BLaER1 treated with 17β-estradiol and CSF1 and Interleukin-3, amounts not matched to agents 10 nM and 100 nM (cell line): ENCODE measurements around the gene ANKRD18B.
"Not testable (repeated sequence)": the region's sequence is repeated elsewhere in the genome, so short reads cannot be mapped to it uniquely, and the experiment has no call there.

Experiments
- H3K27ac ChIP-seq, 11 experiments: shearing (Covaris generic); formaldehyde crosslinking; 2 replicates each; pipeline ENCODE4 v1.8.1; 2022
- H3K27me3 ChIP-seq, 11 experiments: shearing (Covaris generic); formaldehyde crosslinking; 2 replicates each; pipeline ENCODE4 v1.8.1; 2022
- H3K36me3 ChIP-seq, 11 experiments: shearing (Covaris generic); formaldehyde crosslinking; 2 replicates each; pipeline ENCODE4 v1.8.1; 2022
- H3K4me1 ChIP-seq, 10 experiments: shearing (Covaris generic); formaldehyde crosslinking; 2 replicates each; pipeline ENCODE4 v1.8.1; 2022
- H3K4me2 ChIP-seq, 11 experiments: shearing (Covaris generic); formaldehyde crosslinking; 2 replicates each; pipeline ENCODE4 v1.8.1; 2022
- H3K4me3 ChIP-seq, 10 experiments: shearing (Covaris generic); formaldehyde crosslinking; 2 replicates each; pipeline ENCODE4 v1.8.1; 2022
- H3K9ac ChIP-seq, 11 experiments: shearing (Covaris generic); formaldehyde crosslinking; 2 replicates each; pipeline ENCODE4 v1.8.1; 2022
- H3K9me3 ChIP-seq, 11 experiments: shearing (Covaris generic); formaldehyde crosslinking; replicated peaks in 1 of 11; 2 replicates each; pipeline ENCODE4 v1.8.1; 2022
- H4K20me1 ChIP-seq, 11 experiments: shearing (Covaris generic); formaldehyde crosslinking; 2 replicates each; pipeline ENCODE4 v1.8.1; 2022
- Cebpa-rat ChIP-seq, 11 experiments: shearing (Covaris generic); IDR thresholded peaks; 2 replicates each; pipeline ENCODE4 v1.8.1; 2022

The ANKRD18B gene

DNA sequence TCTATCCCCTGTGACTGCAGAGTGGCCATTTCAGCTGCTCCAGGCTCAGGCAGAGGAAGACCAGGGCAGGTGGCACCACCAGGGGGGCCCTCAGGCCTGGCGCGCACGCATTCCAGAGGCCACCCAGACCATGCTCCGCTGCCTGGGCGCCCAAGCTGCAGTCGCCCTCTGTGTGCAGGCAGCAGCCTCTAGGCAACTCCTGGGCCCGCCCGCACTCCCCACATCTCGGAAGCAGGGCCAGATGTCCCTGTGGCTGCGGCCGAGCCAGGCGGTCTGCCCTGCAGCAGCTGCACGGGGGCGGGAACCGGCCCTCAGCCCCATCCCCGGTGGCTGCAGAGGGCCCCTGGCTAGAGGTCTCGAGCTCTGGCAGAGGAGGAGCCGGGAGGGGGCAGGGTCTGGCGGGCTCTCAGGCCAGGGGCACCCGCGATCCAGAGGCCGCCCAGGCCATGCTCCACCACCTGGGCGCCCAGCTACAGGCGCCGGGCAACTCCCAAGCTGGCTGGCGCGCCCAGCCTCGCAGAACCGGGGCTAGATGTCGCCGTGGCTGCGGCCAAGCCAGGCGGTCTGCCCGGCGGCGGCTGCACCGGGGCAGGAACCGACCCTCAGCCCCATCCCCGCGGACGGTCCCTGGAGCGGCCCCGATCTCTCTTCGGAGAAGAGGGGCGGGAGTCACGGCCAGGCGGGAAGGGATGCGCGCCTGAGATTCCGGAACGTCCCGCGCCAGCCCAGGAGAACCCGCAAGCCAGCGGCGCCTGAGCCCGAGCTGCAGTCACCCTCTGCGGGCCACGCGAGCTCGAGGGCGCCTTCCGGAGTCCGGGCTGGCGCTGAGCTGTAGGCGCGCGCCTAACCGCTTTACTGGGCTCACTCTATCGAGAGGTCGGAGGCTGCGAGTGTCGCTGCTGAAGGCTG lies at the start of gene ANKRD18B:
ANKRD18B (plus strand) TSS at position 855 of the 909 bp plus-strand sequence. CDS start 239 bp downstream, outside the sequence.
- H3K4me2 ChIP-seq, H3K4me3 ChIP-seq, H3K36me3 ChIP-seq: not testable (repeated sequence)

DNA sequence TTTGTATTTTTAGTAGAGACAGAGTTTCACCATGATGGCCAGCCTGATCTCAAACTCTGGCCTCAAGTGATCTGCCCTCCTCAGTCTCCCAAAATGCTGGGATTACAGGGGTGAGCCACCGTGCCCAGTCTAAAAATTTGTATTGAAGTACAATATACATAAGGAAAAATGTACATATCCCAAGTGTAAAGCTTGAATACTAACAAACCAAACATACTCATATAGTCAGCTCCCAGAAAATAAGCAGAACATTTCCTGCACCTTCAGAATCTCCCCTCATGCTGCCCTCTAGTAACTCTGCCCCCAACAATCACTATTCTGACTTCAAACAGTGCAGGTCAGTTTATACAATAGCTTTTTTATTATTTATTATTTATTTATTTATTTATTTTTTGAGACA lies 48.7 kb upstream of the ANKRD18B start:
- H3K4me2 ChIP-seq = no peak overlapping the region
- H3K27me3 ChIP-seq = no peaks in the 10 kb centered on the region
- TF ChIP-seq Cebpa-rat (IDR thresholded peaks at IDR 0.05) = no peak
- no peak overlapping the region for H3K9ac ChIP-seq
- peaks cover 0 to 30% (median 22%) of the 10 kb centered on the region in 11 experiments; a peak in 16 of 22 replicates for H4K20me1 ChIP-seq
- no peaks in the 10 kb centered on the region for H3K9me3 ChIP-seq
- H3K27ac ChIP-seq = no peak overlapping the region
- no peak overlapping the region for H3K4me3 ChIP-seq
- peaks cover 19 to 23% (median 21%) of the 10 kb centered on the region in 11 experiments for H3K36me3 ChIP-seq
- H3K4me1 ChIP-seq = peaks cover 18 to 26% (median 20%) of the 10 kb centered on the region in 10 experiments

More for the DNA sequence above, at the start of gene ANKRD18B:
- H3K4me1 ChIP-seq, H3K9ac ChIP-seq, H3K27me3 ChIP-seq, H3K27ac ChIP-seq, H4K20me1 ChIP-seq: not testable (repeated sequence)
- H3K9me3 ChIP-seq = peaks cover 9 to 16% (median 15%) of the 10 kb centered on the region in 11 experiments; a peak in 21 of 22 replicates

GRCh38 chr9:33476503-33476902 lies 47.5 kb upstream of the ANKRD18B start:
- peaks cover 7 to 11% (median 10%) of the 10 kb centered on the region in 11 experiments for H3K36me3 ChIP-seq
- H3K27ac ChIP-seq = no peak overlapping the region
- peaks cover 13 to 22% (median 18%) of the 10 kb centered on the region in 10 experiments for H3K4me1 ChIP-seq
- H4K20me1 ChIP-seq = peaks cover 0 to 18% (median 12%) of the 10 kb centered on the region in 11 experiments; a peak in 15 of 22 replicates
- H3K27me3 ChIP-seq = no peaks in the 10 kb centered on the region
- no peak overlapping the region for H3K9ac ChIP-seq
- H3K4me2 ChIP-seq = no peak overlapping the region
- no peak for TF ChIP-seq Cebpa-rat (IDR thresholded peaks at IDR 0.05)
- H3K9me3 ChIP-seq = no peaks in the 10 kb centered on the region
- no peak overlapping the region for H3K4me3 ChIP-seq

DNA sequence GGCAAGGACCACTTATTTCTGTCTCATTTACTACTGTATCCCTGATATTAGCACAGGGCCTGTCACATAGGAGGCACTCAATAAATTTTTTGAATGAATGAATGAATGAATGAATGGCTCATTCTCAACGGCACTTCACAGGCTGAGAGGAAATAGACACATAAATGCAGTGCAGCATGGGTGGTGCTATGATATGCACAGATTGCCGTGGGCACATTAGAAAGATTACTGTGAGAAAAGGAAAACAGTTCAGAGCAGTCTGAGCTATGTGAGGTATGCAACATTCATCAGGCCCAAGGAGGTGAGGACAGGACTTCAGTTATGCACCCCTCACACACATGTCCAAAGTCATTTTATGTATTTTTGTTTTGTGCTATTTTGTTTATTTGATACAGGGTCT lies 43.9 kb upstream of the ANKRD18B start:
- Histone ChIP-seq H3K4me2 (no peak overlapping the region), H3K36me3 (no peaks in the 10 kb centered on the region), H3K9ac (no peak overlapping the region), H3K4me1 (no peaks in the 10 kb centered on the region), H3K27me3 (no peaks in the 10 kb centered on the region), H3K27ac (no peak overlapping the region), H4K20me1 (no peaks in the 10 kb centered on the region), H3K9me3 (no peaks in the 10 kb centered on the region), H3K4me3 (no peak overlapping the region)
- no peak for TF ChIP-seq Cebpa-rat (IDR thresholded peaks at IDR 0.05)

DNA sequence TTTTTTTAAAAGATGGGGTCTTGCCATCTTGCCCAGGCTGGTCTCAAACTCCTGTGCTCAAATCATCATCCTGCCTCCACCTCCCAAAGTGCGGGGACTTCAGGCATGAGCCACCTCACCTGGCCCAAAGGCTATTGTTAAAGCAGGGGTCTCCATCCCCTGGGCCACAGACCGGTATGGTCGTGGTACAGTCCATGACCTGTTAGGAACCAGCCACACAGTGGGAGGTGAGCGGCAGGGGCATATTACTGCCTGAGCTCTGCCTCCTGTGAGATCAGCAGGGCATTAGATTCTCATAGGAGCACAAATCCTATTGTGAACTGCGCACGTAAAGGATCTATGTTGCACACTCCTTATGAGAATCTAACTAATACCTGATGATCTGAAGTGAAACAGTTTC lies 43.1 kb upstream of the ANKRD18B start:
- H4K20me1 ChIP-seq = no peaks in the 10 kb centered on the region
- no peaks in the 10 kb centered on the region for H3K27me3 ChIP-seq
- no peak overlapping the region for H3K4me3 ChIP-seq
- no peaks in the 10 kb centered on the region for H3K9me3 ChIP-seq
- H3K36me3 ChIP-seq = no peaks in the 10 kb centered on the region
- no peak overlapping the region for H3K9ac ChIP-seq
- H3K27ac ChIP-seq = no peak overlapping the region
- no peak overlapping the region for H3K4me2 ChIP-seq
- H3K4me1 ChIP-seq = no peaks in the 10 kb centered on the region
- TF ChIP-seq Cebpa-rat (IDR thresholded peaks at IDR 0.05) = no peak

DNA sequence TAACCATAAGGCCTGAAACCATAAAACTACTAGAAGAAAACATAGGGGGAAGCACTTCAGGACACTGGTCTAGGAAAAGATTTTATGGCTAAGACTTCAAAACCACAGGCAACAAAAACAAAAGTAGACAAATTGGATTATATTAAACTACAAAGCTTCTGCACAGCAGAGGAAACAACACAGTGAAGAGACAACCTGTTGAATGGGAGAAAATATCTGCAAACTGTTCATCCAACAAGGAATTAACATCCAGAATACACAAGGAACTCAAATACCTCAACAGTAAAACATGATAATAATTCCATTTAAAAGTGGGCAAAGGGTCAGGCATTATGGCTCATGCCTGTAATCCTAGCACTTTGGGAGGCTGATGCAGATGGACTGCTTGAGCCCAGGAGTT lies 38.7 kb upstream of the ANKRD18B start:
- H3K36me3 ChIP-seq, H3K4me3 ChIP-seq, H3K4me2 ChIP-seq, H3K9ac ChIP-seq, H3K27me3 ChIP-seq, H4K20me1 ChIP-seq, H3K9me3 ChIP-seq, H3K4me1 ChIP-seq, H3K27ac ChIP-seq: not testable (repeated sequence)

- Histone ChIP-seq H4K20me1 (no peaks in the 10 kb centered on the region), H3K9me3 (no peaks in the 10 kb centered on the region), H3K27me3 (no peaks in the 10 kb centered on the region), H3K4me2 (no peak overlapping the region), H3K36me3 (no peaks in the 10 kb centered on the region), H3K9ac (no peak overlapping the region), H3K4me3 (no peak overlapping the region), H3K27ac (no peak overlapping the region), H3K4me1 (no peaks in the 10 kb centered on the region)
- TF ChIP-seq Cebpa-rat (IDR thresholded peaks at IDR 0.05) = no peak
Measured at GRCh38 chr9:33489066-33489465, 35.0 kb upstream of the ANKRD18B start.

- not testable (repeated sequence) for H3K9ac ChIP-seq, H3K9me3 ChIP-seq, H3K27ac ChIP-seq, H3K36me3 ChIP-seq, H3K27me3 ChIP-seq, H3K4me3 ChIP-seq, H3K4me2 ChIP-seq, H3K4me1 ChIP-seq, H4K20me1 ChIP-seq
Measured at GRCh38 chr9:33493819-33494218, 30.2 kb upstream of the ANKRD18B start.

- H3K36me3 ChIP-seq = no peaks in the 10 kb centered on the region
- H3K4me1 ChIP-seq = no peaks in the 10 kb centered on the region
- no peaks in the 10 kb centered on the region for H3K9me3 ChIP-seq
- no peaks in the 10 kb centered on the region for H3K27me3 ChIP-seq
- H3K9ac ChIP-seq = no peak overlapping the region
- no peak for TF ChIP-seq Cebpa-rat (IDR thresholded peaks at IDR 0.05)
- no peak overlapping the region for H3K4me2 ChIP-seq
- H3K27ac ChIP-seq = no peak overlapping the region
- H4K20me1 ChIP-seq = no peaks in the 10 kb centered on the region
- H3K4me3 ChIP-seq = no peak overlapping the region
Measured at GRCh38 chr9:33498387-33498786, 25.7 kb upstream of the ANKRD18B start.
